GM21423 (cell line): ENCODE measurements around the gene SSNA1.

Experiments used
- ATAC-seq: cut with Tn5 transposase; IDR thresholded peaks from one replicate; pipeline ENCODE4 v1.9.1; 2021; ENCODE audit warnings: mild to moderate bottlenecking, moderate library complexity; ENCODE audit not compliant: unreplicated experiment

The SSNA1 gene

GRCh38 chr9:137188490-137189296 lies at the start of gene SSNA1, which contains the start of gene ANAPC2:
TSS of gene SSNA1 (plus strand) at chr9:137188676. CDS start at chr9:137188727, 51 bp downstream.
TSS of gene ANAPC2 (minus strand) at chr9:137188560. CDS start at chr9:137188532, 28 bp downstream.
- peak; percentile 80 for ATAC-seq

- ATAC-seq, result no peak
Observed at GRCh38 chr9:137138722-137139467, 49.6 kb upstream of the SSNA1 start, which contains the start of gene GRIN1. TSS of gene GRIN1 (plus strand) at chr9:137139154. CDS start at chr9:137139487, 333 bp downstream.

- ATAC-seq, result no peak
Observed at GRCh38 chr9:137139468-137140150, 48.9 kb upstream of the SSNA1 start.

- ATAC-seq, result no peak
Observed at GRCh38 chr9:137140151-137141012, 48.1 kb upstream of the SSNA1 start.

- no peak for ATAC-seq
Observed at GRCh38 chr9:137141050-137141810, 47.2 kb upstream of the SSNA1 start.

- ATAC-seq, result no peak
Observed at GRCh38 chr9:137141976-137142936, 46.2 kb upstream of the SSNA1 start.

GRCh38 chr9:137143459-137143858 lies 45.0 kb upstream of the SSNA1 start:
- ATAC-seq, result no peak

- no peak for ATAC-seq
Observed at GRCh38 chr9:137145731-137146526, 42.5 kb upstream of the SSNA1 start.

- no peak for ATAC-seq
Observed at GRCh38 chr9:137146527-137146918, 42.0 kb upstream of the SSNA1 start.

GRCh38 chr9:137147091-137147792 lies 41.2 kb upstream of the SSNA1 start:
- no peak for ATAC-seq

GRCh38 chr9:137147793-137148160 lies 40.7 kb upstream of the SSNA1 start:
- ATAC-seq, result no peak

- ATAC-seq, result no peak
Observed at GRCh38 chr9:137148242-137148641, 40.2 kb upstream of the SSNA1 start.

- no peak for ATAC-seq
Observed at GRCh38 chr9:137148661-137149060, 39.8 kb upstream of the SSNA1 start.

GRCh38 chr9:137149363-137149762 lies 39.1 kb upstream of the SSNA1 start:
- ATAC-seq, result no peak

GRCh38 chr9:137149942-137150616 lies 38.4 kb upstream of the SSNA1 start:
- ATAC-seq, result peak; percentile 12

- peak; percentile 46 for ATAC-seq
Observed at GRCh38 chr9:137150617-137151457, 37.6 kb upstream of the SSNA1 start.
